ENCODE results near the gene CPB2.

Gene CPB2

DNA sequence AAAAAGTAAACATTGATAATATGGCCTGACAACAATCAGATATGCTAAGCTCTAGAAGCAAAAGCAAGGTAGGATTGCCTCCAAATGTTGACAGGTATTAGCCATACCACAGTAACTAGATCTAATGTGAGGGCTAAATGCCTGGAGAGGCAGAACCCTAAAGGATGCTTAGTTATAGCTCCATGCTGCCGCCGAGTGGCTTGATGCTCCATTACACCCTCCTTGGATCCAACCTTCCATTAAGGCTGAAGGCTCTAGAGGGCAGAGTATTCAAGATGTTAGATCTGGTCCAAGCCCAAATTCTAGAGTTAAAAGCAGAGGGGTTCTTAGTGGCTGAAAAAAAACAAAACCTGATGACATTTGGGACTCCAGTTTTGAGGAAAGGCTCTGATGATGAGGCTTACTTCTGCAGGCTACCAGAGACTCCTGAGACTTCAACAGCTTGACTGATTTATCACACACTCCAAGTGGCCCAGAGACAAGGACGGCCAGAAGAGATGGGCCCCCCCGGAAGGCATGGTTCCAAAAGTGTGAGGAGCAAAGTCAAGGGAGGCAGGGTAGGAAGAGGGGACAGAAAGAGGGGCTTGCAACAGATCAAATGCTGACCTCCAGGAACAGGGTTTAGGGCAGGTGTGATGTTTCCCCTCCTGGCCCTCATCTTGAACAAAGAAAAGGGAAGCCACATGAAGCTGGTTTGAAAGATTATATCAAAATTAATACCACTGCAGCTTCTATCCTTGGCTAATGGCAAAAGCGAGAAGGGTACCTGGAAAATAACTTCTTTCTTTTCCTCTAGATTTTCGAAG, 21.9 kb upstream of the CPB2 start:
- peak; percentile 43 for DNase-seq

DNA sequence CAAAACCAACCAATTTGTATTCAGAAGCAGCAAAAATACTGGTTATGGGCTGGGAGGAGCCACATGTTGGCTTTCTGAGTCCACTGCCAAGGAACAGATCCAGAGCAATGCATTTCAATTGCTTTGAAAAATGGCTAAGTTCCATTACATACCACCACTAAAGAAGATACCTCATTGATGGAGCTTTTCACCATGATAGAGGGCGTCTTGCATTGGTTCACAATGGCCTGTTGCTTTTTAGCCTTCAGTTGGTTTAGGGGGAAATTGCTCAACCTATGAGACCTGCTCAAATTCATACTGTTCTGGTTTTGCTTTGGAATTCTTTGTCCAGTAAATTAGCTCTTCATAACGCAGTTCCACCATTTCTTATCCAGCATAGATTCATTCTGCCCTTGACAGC, 21.2 kb upstream of the CPB2 start:
- no peak for DNase-seq

DNA sequence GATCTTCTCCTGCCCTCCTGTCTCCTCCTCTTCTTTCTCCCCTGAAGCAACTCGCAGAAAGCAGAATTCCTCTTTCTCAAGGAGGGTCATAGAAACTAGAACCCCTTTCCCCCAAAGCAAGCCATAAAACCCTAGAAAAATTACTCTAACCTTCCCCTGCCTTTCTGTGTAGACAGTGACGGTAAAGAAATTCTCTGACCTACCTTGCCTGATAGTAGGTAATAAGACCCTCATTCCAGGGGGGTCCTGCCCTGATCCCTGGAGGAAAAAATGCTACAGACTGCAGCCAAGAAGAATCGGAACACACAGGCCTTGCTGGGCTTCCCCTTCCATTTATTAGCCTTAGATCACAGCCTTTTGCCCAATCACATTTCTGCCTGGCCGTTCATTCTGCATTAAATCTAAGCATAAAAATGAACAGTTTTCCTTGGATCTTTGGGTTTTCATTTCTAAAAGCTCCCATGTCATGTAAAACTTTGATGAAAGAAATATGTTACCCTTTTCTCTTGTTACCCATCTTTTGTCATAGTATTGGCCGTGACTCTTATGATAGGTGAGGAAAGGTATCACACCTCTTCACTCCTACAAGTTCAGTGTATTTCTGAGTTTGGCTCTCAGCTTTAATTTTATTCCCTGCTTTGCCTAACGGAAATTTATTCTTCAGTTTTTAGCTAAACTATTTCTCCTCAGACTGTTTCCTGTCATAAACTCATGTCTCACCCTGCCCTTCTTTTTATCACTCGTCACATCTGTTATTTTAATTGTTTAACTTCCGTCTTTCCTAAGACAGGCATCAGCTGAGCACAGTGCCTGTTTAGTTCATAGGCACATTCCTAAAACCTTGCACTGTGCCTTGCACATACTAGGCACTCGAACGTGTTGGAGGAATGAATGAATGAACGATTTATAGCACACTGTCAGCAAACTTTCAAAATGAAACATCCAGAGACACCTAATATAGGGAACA, 20.4 kb upstream of the CPB2 start:
- no peak for DNase-seq

DNA sequence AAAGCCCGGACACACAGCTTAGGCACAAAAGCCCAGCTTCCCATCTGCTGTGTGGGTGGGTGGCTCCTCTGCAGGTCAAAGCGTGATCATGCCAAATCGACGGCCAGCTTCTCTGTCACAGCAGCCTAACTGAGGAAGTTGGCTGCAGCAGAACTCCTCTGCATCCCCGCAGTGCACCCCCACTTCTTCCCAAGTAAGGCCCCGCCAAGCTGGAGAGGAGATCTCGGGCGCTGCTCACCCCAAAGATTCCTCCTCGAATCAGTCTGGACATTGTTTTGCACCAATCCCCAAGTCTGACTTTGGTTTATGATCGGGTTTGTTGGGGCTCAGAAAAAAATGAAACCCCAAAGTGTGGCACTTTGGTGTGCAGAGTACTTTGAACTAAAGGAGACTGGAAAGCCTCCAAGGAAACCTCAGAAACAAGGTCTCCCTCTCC, 19.7 kb upstream of the CPB2 start:
- no peak for DNase-seq

DNA sequence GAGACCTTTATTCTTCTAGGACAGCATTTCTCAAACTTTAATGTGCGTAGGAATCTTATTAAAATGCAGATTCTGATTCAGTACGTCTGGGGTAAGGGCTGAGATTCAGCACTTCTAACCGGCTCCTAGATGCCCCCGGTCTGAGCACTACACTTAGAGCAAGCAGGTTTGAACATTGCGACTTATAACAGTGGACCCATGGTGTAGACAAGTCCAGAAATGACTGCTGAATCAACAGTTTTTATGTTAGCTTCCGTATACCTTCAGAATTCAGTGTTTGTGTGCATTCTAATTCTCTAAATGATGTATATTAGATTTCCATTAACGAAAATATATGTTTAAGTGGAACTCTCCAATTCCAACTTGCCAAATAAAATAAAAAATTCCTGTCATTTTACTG, 17.5 kb upstream of the CPB2 start:
- DNase-seq, result no peak

DNA sequence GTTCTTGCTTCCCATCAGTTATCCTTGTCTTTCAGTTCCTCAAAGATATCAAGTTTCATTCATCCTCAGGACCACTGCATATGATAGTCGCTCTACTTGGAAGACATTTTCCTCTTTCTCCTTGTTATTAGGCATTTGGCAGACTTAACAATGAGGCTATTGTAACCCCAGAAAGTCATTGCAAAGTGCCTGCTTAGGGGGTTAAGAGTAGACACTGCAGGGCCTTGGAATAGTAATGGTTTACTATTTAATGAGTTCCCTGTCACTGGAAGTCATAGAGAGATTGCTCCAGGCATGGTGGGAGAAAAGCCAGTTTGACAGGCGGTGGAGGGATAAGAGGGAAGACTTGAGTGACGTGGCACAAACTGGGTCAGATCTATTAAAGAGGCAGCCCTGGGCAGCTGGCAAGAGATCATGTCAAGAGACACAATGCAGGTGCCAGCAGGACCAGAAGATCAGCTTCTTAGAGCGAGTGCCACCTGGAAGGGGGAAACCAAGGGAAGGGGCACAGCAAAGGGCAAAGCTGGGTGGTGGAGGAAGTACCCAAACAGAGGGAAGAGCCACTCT, 16.8 kb upstream of the CPB2 start:
- no peak for DNase-seq

DNA sequence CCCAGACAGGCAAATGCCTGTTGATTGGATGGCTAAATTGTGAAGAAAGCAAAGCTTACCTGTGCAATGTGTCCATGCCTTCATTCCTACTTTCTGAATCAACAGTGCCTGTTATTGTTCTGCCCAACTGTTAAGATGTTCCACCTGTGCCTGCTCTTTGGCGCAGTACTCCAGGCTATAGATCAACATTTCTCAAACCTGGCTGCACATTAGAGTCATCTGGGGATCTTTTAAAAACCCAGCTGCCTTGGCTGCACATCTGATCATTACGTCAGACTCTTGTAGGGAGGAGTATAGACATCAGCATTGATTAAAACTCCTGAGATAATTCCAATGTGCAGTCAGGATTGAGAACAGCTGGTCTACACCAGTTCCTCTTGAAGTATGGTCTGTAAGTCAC, 16.2 kb upstream of the CPB2 start:
- no peak for DNase-seq

DNA sequence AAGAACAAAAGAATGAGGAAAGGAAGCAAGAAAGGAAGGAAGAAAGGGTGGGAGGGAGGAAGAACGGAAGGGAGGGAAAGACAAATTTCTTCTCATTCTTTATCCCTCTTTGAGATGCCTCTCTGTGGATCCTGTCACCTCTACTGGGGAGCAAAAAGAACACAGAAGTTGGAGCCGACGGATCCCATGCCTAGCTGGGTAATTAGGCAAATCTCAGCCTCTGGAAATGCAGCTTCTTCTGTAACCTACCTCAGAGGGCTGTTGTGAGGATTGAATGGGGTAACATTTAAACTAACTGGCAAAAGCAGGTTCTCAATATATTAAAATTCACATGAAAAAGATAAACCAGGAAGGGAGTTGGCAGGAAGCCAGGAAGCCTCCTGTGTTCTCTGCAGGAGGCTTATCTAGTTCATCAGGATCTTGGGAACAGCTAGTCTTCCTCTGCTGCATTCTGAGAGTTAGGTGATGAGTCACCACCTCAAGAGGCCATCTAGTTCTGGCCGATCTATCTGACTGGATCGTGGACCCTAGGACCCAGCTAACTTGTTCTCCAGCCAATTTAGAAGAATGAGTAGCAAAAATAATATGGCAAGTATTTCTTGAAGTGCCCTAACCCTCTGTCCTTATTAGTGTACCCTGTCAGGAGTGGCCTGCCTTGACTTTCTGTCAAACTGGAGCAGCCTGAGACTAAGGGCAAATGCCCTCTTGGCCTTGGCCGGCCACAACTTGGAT, 15.2 kb upstream of the CPB2 start:
- no peak for DNase-seq

DNA sequence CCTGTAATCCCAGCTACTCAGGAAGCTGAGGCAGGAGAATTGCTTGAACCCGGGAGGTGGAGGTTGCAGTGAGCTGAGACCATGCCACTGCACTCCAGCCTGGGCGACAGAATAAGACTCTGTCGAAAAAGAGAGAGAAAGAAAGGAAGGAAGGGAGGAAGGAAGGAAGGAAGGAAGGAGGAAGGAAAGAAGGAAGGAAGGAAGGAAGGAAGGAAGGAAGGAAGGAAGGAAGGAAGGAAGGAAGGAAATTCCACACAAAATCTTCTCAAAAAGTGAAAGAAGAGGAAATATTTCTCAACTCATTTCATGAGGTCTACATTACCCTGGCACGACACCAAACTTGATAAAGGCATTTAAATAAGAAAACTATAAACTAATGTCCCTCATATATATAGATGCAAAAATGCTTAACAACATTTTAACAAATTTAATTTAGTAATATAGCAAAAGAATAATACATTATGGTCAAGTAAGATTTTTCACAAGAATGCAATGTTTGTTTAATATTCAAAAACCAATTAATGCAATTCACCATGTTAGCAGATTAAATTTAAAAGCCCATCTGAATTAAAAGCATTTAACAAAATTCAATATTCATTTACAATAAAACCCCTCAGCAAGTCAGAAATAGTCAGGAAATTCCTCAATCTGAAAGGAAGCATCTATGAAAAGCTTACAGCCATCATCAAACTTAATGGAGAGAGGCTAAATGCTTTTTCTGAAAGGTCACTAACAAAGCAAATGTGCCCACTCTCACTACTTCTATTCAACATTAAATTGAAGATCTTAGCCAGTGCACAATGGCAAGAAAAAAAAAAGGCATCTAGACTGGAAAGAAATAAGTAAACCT, 12.0 kb upstream of the CPB2 start:
- DNase-seq, result no peak

DNA sequence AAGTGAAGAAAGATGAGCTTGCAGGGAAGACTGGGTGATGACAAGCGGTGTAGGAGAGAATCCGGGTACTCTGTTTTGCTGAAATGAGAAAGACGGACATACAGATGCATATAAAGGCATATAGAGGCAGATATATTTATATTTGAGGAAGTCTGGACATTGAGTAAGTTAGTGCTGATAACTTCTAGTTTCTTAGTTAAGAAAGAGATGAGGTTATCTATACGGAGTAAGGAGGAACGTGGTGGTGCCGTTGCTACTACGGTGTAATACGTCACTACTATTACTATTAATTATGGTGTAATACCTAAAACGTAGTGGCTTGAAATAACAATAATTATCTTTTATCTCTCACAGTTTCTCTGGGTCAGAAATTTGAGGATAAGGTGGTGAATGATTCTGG, 9.8 kb upstream of the CPB2 start:
- DNase-seq, result no peak

DNA sequence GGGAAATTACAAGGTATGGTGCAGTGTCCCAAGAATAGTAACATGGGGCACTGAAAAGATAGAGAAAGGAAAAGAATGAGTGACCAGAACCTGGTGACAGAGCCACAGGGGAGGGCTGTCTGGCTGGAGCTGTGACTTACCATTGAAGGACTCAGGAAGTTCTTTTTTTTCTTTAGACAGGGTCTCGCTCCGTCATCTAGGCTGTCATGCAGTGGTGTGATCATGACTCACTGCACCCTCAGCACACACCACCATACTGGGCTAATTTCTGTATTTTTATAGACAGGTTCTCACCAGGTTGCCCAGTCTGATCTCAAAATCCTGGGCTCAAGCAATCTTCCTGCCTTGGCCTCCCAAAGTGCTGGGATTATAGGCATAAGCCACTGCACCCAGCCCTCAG, 8.8 kb upstream of the CPB2 start:
- DNase-seq, result no peak

DNA sequence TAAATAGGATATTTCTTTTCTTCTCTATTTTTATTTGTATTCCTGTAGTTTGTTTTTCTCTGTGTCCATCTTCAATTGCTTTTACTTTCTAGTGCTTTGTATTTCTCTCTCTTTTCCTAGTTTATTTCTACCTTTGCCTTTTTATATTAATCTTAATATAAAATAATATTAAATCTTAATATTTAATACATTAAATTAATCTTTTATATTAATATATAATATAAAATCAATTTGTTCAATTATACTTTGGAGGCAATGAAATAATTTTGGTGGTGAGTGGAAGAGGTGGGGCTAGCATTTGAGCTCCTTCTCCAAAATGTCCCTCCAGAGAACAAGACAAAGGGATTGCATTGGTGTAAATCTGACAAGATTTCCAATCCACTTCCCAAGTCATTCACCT, 6.3 kb upstream of the CPB2 start:
- DNase-seq, result no peak

DNA sequence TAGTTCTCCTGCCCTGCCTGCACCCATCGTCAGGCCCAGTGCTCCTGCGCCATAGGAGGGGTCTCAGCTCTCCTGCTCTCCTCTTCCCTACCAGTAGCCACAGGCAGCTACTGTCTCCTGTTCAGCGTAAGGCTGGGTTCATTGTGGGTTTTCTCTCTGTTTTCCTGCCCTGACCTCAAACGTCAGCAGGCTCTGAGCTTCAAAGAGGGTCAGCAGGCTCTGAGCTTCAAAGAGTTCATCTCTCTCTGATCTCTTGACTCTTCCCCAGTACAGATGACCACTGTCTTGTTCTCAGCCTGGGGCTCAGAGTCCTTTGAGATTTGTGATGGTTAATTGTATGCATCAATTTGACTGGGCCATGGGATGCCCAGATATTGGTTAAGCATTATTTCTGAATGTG, 4.6 kb upstream of the CPB2 start:
- DNase-seq, result no peak

DNA sequence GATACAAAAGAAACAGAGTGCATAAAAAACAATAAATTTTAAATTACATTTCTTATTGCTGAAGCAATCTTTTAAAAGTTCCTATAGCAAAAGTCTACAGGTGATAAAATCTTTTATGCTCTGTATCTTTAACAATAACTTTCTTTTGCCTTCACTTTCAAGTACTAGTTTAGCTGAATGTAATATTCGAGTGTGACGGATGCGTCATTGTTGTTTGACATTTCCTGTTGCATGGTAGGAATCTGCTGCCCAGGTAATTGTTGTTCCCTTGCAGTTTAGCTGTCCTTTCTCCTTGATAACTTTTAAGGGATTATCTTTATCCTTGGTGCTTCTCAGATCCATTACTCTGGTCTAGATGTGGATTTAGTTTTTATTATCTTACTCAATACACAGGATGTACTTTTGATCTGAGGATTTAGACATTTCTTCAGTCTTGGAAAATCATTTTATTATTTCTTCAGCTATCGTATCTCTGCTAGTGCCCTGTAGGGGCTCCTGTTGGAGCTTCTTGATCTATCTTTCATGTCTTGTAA, 2.1 kb upstream of the CPB2 start:
- DNase-seq, result no peak

DNA sequence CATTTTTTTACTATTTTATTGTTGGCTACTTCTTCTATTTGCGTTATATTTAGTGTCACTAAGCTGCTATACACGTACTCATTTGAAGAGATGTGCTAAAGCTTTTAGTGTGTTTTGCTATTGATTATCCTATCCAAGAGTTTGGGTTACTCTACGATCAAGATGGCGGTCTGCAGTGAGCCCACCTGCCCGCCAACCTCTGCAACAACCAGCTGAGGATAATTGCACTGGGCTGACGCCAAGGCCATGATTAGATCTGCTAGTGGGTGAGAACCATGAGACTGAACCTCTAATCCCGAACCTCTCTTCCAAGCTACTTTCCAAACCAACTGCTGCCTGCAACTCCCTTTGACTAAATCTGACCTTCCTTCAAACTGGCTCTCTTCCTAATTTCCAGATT, 1.8 kb downstream of the CPB2 start:
- no peak for DNase-seq

DNA sequence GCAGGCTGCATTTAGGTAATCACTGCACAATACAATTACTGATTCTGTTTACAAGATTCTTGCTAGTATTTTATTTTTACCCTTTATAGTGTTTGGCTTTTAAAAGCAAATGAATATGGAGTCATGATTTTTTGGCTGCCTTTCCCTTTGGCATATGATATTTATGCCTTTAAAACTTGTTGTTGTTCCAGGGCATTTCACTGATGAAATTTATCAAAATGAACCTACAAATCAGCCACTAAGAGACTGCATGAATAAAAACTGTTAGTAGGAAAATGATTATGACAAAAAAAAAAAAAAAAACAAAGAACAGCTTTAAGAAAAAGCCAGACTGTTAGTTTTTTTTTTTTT, 2.6 kb downstream of the CPB2 start:
- DNase-seq, result no peak

DNA sequence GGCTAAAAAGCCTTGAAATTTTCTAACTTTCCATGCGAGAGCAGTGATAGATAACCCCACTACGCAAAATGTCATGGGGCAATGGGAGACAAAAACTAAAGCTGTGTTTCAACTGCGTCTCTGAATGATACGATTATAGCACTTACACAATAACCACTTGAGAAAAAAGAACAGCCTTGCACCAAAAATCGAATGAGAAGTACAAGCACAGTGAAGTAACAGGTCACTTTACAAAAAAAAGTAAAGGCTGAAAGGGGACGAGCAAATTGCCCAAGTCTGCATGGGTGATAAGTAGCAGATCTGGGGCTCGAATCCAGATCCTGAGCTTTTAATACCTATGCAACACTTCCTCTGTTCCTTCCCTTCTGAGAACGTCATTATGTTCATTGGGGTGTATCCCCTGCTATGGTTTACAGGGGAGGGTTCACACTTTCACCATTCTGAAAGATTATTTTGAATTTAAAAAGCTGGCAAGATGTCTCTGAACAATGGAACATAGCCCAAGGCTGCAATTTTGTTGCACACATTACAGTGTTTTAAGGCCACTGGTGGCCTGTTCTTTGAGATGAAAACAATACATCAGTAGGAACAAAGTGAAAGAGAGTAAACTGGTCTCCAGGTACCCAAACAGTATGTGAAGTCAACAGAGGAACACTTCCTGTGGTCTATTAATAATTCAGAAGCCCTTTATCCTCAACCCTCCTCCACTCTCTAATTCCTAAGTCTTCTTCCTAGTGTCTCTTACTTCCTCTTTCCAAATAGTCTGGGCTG, 3.2 kb downstream of the CPB2 start:
- DNase-seq, result no peak

DNA sequence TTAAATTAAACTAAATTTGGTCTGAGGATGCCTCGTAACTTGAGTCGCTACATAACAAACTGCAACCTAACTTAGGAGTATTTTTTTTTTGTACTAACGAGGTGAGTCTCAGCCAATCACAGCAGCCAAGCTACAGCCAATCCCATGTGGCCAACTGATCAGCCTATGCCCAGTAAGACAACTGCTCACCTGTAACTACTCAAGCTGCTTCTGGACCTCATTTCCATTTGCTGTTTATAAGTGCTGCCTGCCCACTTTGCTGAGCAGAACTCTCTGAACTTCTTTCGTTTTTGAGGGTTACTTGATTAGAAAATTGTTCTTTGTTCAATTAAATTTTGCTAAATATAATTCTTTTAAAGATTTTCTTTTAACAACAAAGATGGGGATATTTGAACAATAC, 3.8 kb downstream of the CPB2 start:
- DNase-seq, result no peak

DNA sequence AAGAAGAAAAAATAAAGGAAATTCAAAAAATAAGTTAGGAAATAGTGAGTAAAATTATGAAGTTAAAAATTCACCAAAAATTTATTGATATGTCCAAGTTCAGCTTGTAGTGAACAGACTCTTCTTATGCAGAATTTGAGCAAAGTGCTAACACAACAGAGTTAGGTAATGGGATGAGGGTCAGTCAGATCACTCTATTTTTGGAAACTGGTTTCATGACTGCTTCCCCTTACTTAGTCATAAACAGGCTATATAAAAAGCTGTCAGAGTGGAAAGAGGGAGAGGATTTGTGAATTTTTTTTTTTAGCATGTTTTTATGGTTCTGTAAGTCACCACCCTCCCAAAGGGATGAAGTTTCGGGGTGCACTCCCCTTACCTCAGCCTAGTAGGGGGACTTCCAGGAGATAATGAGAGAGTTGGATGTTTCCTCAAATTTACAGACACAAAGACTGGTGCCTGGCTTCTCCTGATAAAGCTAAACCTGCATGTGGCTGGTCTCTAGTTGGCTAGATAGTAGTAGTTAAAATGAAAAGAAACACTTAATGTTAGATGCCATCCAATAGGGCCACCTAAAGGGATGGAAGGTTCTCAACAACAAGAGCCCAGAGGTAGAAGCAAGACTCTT, 4.5 kb downstream of the CPB2 start:
- DNase-seq, result no peak

DNA sequence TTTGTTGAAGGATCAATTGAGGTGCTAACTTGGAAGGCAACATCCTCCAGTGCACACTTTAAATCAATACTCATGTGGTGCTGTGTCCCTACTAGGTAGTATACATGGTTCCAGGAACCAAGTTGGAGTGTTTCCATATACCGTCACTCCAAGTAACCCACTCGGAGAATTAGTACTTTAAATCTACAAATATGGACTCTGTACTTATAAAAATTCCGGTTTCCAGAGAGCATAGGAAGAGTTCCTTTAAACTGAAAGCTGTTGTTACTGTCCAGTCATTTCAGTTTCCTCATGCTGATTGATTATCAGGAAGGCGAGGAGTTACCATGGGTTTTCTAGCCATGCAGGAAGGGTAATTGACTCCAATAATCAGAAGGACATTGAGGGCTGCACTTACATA, 7.2 kb downstream of the CPB2 start:
- no peak for DNase-seq

DNA sequence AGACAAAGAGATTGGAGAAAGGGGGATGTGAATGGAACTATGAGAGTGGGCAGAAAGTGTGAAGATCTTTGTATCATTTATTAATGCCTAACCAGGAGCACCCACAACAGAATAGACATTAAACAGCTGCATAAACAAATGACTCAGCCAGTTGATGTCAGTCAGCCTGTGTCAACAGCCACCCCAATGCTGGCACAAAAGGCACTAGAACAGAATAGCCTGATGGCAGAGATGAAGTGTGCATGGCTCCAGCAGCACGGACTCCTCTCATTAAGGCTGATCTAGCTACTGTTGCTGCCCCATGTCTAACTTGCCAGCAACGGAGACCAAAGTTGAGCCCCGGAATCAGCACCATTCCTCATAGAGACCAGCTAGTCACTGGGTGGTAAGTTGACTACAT, 7.8 kb downstream of the CPB2 start:
- no peak for DNase-seq
